GM19240 (cell line): ENCODE results near the gene GPA33.
A peak's percentile ranks its signal among the peaks of the same experiment; 100 is the strongest.
"Not testable (repeated sequence)": the region's sequence is repeated elsewhere in the genome, so short reads cannot be mapped to it uniquely, and the experiment has no call there.

Experiments
- DNase-seq: peaks from one replicate; pipeline ENCODE4 v3.0.0; 2011; ENCODE audit warnings: low spot score; ENCODE audit not compliant: insufficient read length

The GPA33 gene

DNA sequence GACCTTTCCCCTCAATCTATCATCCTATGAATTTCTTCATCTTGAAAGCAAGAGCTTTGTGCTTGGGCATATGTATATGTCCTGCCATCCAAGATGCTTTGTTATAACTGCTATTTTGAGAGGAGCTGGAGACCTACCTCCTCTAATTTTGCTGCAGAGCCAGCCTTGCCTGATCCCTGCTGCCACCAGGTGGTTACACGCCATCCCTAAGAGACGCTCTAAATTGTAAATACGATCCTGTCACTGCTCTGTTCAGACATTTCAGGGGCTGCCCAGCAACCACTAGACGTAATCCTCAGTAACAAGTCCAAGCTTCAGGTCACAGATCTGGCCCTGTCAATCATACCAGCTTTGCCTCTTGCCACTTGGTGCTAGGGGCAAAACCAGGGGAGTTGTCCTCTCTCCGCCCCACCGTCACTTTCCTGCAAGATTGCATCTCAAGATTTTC, 32.9 kb downstream of the GPA33 start:
- no peak for DNase-seq

DNA sequence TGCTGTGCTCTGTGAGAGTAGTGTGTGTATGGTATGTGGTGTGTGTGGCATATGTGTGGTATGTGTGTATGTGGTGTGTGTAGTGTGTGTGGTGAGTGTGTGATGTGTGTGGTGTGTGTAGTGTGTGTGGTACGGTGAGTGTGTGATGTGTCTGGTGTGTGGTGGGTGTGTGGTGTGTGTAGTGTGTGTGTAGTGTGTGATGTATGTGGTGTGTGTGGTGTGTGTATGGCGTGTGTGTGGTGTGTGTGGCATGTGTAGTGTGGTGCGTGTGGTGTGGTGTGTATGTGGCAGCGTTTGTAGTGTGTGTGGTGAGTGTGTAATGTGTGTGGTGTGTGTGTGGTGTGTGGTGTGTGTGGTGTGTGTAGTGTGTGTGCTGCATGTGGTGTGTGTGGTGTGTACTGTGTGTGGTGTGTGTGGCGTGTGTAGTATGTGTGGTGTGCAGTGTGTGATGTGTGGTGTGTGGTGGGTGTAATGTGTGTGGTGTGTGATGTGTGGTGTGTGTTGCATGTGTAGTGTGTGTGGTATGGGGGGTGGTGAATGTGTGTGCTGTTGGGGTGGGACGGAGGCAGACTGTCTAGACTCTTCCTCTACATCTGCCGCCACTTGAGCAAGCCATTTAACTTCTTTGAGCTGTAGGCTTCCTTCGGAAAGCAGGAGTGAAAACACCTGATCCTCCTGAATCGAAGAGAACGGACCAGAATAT, 33.5 kb downstream of the GPA33 start:
- DNase-seq = no peak

GRCh38 chr1:167054946-167055630, 35.1 kb downstream of the GPA33 start:
- no peak for DNase-seq

GRCh38 chr1:167054531-167054930, 35.6 kb downstream of the GPA33 start:
- DNase-seq = no peak

- no peak for DNase-seq
These were observed 37.8 kb downstream of the GPA33 start for GRCh38 chr1:167052389-167052788.

GRCh38 chr1:167051907-167052306, 38.3 kb downstream of the GPA33 start:
- no peak for DNase-seq

DNA sequence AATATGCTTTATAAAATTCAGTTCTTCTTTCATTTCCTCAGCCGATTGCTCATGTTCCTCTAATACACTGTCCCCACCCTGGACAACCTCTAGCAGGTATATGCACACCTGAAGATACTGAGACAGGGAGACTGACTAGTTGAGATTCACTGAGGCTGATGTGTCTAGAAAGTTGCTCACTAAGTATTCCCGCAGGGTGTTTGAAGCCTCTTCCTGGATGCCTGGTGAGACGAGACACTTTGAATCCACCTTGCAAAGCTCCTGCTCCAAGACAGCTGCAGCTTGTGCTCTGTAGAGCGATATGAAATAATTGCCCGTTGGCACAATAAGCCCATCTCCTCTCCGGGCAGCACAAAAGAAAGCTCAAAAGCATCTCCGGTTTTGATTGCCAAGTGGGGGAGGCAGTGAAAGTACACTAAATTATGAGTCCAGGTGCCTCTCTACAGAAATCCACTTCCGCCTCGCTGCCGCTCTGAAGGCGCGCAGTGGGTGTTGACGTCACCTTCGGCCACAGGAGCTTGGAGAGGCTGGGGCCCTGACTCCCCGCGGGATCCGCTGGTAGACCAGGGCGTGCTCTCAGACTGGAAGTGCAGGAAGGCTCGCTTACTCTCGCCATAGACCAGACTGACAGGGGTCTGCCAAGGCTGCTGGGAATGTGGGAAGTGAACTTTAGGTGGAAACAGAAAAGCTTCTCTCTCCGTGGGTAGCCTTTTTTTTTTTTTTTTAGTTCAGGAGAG, 46.3 kb downstream of the GPA33 start:
- peak; percentile 67 for DNase-seq

DNA sequence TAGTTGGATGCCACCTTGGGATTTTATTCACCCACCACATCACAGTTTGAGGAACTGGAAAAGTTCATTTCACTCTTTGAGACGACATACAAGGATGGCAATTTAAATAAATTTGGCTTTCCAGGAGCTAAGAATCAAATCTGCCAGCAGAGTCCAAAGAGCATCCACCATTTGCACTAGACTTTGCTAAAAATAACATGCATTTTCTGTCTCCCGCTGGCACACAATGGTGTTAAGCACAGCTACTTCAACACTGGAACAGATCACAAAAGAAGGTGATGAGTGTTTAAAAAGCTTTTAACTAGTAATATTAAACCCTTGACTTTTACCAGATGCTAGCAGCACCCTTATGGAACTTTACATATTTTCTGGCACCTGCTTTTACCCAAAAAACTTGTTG, 56.5 kb downstream of the GPA33 start:
- no peak for DNase-seq

- not testable (repeated sequence) for DNase-seq
These were observed 60.6 kb downstream of the GPA33 start for GRCh38 chr1:167029553-167029952.

DNA sequence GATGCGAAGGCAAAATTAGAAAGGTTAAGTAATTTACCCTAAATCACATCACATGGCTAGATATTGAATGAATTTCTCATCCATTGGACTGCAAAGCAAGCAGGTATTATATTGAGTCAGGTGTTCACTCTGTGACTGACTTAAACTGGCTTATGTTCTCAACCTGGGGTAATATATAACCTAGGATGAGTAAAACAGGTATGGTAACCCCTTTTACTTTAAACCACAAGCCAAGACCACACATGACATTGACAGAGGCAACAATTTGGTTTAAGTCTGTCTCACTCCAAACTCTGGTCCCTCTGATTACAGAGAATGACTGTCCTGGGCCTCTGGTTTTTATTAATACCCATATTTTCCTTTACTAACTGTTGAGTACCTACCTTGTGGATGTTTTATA, 67.8 kb downstream of the GPA33 start:
- DNase-seq = no peak

DNA sequence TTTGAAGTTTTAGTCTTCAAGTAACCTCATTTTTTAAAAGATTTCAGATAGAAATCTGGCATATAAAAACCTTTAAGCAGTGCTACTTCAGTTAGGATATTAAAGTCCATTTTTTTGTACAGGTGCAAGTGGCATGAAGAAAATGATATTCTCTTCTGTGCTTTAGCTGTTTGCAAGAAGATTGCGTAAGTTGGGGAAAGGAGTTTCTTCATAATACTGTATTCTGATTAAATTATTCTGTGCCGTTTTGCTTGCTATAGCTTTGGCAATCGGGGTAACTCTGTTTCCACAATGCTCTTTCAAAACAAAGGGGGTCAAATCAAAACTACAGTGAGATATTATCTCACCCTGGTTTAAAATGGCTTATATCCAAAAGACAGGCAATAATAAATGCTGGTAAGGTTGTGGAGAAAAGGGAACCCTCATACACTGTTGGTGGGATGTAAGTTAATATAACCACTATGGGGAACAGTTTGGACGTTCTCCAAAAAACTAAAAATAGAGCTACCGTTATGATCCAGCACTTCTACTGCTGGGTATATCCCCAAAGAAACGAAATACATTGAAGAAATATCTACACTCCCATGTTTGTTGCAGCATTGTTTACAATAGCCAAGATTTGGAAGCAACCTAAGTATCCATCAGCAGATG, 74.0 kb downstream of the GPA33 start:
- DNase-seq = no peak

GRCh38 chr1:167013108-167013929, 76.9 kb downstream of the GPA33 start:
- no peak for DNase-seq

GRCh38 chr1:167012570-167012969, 77.6 kb downstream of the GPA33 start:
- no peak for DNase-seq

GRCh38 chr1:167011560-167012191, 78.5 kb downstream of the GPA33 start:
- no peak for DNase-seq

DNA sequence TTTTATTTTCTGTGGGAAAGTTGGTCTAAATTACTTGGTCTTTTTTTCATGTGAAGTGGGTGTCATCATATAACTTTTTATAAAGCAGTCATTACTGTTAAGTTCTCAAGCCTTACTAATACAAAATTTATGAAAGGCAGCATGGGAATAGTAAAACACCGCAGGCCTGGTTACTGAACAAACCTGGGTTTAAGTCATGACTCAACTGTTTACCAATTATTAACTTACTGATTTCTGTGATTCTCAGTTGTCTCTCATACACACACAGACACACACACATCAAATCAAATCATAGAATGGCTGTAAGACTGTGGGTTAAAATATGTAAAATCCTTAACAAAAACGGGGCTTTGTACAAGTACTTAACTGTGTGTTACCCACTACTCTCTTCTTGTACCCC, 86.5 kb downstream of the GPA33 start:
- no peak for DNase-seq
